ENCODE data around the gene MYNN.

The MYNN gene

DNA sequence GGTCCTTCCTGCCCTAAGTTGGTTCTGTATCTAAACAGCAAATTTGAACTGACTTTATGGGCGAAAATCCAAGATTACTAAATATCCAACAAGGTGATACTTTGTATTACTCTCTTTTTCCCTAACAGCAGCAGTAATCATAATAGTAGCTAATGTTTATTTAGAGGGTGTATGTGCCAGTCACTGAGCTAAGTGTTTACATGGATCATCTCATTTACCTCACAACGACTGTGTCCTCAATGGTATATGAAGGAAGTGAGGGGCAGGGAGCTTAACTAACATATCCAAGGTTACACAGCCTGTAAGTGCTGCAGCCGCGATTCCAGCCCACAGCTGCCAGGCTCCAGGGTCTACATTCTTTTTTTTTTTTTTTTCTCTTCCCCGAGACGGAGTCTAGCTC lies 49.8 kb downstream of the MYNN start:
- DNase-seq (ENCODE audit: low read depth in 4 of 4, low spot score in 1 of 4) = no peak

DNA sequence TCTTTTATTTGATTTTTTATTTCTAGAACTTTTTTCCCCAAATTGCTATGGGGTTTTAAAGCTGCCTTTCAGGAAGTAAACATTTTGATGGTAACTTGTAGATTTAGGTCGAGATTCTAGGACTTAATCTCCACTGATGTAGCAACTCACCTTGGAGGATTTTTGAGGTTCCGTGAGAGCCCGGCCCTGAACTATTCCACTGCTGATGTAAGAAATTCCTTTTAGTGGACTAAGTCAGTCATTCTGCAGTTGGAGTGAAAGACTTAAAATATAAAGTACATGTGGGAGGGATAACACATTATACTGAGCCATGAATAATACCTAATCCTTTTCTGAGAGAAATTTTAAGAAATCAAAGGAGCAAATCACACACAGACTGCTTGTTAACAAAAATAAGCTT lies 52.1 kb downstream of the MYNN start:
- no peak for DNase-seq (ENCODE audit: low read depth in 4 of 4, low spot score in 1 of 4)

GRCh38 chr3:169827712-169828111 lies 54.5 kb downstream of the MYNN start:
- no peak for DNase-seq (ENCODE audit: low read depth in 4 of 4, low spot score in 1 of 4)

DNA sequence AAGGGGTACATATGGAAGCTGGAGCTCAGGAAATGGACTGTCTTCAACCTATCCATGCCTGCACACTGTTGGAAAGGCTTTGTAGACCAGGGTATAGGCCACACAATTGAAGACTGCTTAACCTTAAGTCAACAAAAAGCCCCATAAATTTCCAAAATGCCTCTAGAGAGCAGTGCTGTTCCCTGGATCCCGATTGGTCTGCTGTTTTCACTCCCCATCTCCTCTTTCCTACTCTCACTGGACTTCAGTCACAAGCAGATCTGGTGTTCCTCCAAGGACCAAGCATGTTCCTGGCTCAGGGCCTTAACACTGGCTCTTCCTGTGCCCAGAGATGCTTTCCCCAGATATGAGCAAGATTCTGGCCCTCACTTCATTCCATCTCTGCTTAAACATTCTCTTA lies 62.3 kb downstream of the MYNN start:
- DNase-seq (ENCODE audit: low read depth in 4 of 4, low spot score in 1 of 4) = no peak

GRCh38 chr3:169836078-169836941 lies 63.1 kb downstream of the MYNN start:
- no peak for DNase-seq (ENCODE audit: low read depth in 4 of 4, low spot score in 1 of 4)

DNA sequence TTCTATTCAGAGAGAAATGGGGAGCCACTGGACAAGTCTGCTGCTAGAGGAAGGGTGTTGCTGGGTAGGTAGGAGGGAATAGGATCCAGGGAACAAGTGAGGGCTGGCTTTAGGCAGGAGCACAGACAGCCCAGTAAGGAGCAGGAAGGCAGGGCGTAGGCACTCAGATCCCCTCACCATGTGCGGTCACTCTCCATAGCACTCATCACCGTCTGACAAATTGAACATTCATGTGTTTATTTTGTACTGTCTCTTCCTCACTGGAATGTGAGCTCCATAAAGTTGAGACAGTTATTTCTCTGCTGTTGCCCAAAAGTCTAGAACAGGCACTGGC lies 63.7 kb downstream of the MYNN start:
- no peak for DNase-seq (ENCODE audit: low read depth in 4 of 4, low spot score in 1 of 4)

DNA sequence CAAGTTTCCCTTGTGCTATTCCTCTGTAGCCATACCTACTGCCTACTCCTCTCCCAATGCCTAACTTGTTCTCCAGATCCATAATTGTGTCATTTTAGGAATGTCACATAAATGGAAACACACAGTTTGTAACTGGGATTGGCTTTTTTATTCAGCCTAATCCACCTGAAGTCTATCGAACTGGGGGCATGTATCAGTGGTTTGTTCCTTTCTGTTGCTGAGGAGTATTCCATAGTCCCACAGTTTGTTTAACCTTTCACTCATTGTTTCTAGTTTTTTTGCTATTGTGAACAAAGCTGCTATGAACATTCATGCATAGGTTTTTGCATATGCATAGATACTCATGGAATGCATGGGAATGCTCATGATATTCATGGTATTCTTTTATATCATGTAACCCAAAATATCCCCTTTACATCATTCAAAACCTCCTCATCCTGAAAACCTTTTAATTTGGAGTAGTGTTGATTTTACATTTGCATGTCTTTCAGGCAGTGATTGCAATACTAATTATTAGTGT lies 65.4 kb downstream of the MYNN start:
- DNase-seq (ENCODE audit: low read depth in 4 of 4, low spot score in 1 of 4) = no peak
